PC-3 (cell line): ENCODE measurements around the gene CPEB1. TPM values are rescaled to one million over a fixed set of nuclear protein-coding genes. Genes with fewer than 3 reads are reported as not detected.

Experiments
- ATAC-seq: fragments of 200-7000 bp; cut with Tn5 transposase; 2 replicates; pipeline ENCODE4 v1.9.1; 2020; ENCODE audit warnings: mild to moderate bottlenecking, moderate library complexity
- BruUV-seq: library from RNA; stranded (reverse); fragments of 400-500 nt; replicated peaks from 2 replicates; lab custom pipeline; 2021; lab: Mats Ljungman, UMichigan
- CTCF ChIA-PET: fragments of 300-600 bp; sonication (Branson Sonifier 250); formaldehyde crosslinking; loops from one replicate; lab custom pipeline; 2022; ENCODE audit warnings: antibody characterized with exemption; lab: Charles Lee
- POLR2A ChIA-PET: fragments of 300-600 bp; sonication (Branson Sonifier 250); formaldehyde crosslinking; loops from one replicate; lab custom pipeline; 2022; ENCODE audit warnings: antibody characterized with exemption; ENCODE audit not compliant: unreplicated experiment; lab: Charles Lee
- DNase-seq: peaks from one replicate; pipeline ENCODE4 v3.0.0-alpha.2; 2015
- H2AFZ ChIP-seq: fragments of 300-600 bp; sonication (generic); 2 replicates; pipeline ENCODE4 v1.6.0; 2016; ENCODE audit warnings: antibody characterized with exemption, low read length
- H3F3A ChIP-seq: fragments of 300-600 bp; sonication (generic); one replicate; pipeline ENCODE4 v1.6.0; 2017; ENCODE audit warnings: antibody characterized with exemption, low read length, control low read depth, mild to moderate bottlenecking; ENCODE audit not compliant: unreplicated experiment
- H3K27ac ChIP-seq: fragments of 300-600 bp; sonication (generic); 2 replicates; pipeline ENCODE4 v1.5.1; 2016; ENCODE audit warnings: mild to moderate bottlenecking, low read length
- H3K27me3 ChIP-seq: fragments of 300-600 bp; sonication (generic); 2 replicates; pipeline ENCODE4 v1.6.1; 2016; ENCODE audit warnings: low read length, mixed read lengths
- H3K36me3 ChIP-seq: fragments of 300-600 bp; sonication (generic); 2 replicates; pipeline ENCODE4 v1.6.1; 2016; ENCODE audit warnings: low read depth, mixed run types, low read length, mixed read lengths
- H3K4me1 ChIP-seq: fragments of 300-600 bp; sonication (generic); 2 replicates; pipeline ENCODE4 v1.5.1; 2016; ENCODE audit warnings: low read length; ENCODE audit not compliant: insufficient read depth
- H3K4me2 ChIP-seq: fragments of 300-600 bp; sonication (generic); 2 replicates; pipeline ENCODE4 v1.6.0; 2016; ENCODE audit warnings: low read length
- H3K4me3 ChIP-seq: fragments of 300-600 bp; sonication (generic); 2 replicates; pipeline ENCODE4 v1.5.1; 2016; ENCODE audit warnings: mild to moderate bottlenecking, low read length, mixed read lengths
- H3K79me2 ChIP-seq: fragments of 300-600 bp; sonication (generic); 2 replicates; pipeline ENCODE4 v1.6.1; 2017; ENCODE audit warnings: low read length, mixed read lengths
- H3K9ac ChIP-seq: fragments of 300-600 bp; sonication (generic); 2 replicates; pipeline ENCODE4 v1.6.0; 2016; ENCODE audit warnings: mild to moderate bottlenecking, low read length
- H3K9me2 ChIP-seq: fragments of 300-600 bp; sonication (generic); replicated peaks from 2 replicates; pipeline ENCODE4 v1.6.1; 2016; ENCODE audit warnings: mixed run types, low read length, mixed read lengths
- H3K9me3 ChIP-seq: fragments of 300-600 bp; sonication (generic); 2 replicates; pipeline ENCODE4 v1.6.1; 2016; ENCODE audit warnings: low read length, mixed read lengths
- H4K20me1 ChIP-seq: fragments of 300-600 bp; sonication (generic); 2 replicates; pipeline ENCODE4 v1.6.1; 2016; ENCODE audit warnings: low read length, mixed read lengths
- CTCF ChIP-seq: fragments of 300-600 bp; sonication (generic); conservative IDR thresholded peaks from 2 replicates; pipeline ENCODE4 v1.5.1; 2017; ENCODE audit warnings: antibody characterized with exemption, low read depth, mild to moderate bottlenecking, low read length
- EZH2 ChIP-seq: fragments of 300-600 bp; sonication (generic); IDR thresholded peaks from one replicate; pipeline ENCODE4 v1.6.1; 2017; ENCODE audit warnings: antibody characterized with exemption, mild to moderate bottlenecking, low read length; ENCODE audit not compliant: unreplicated experiment
- EZH2phosphoT487 ChIP-seq: fragments of 300-600 bp; sonication (generic); IDR thresholded peaks from 2 replicates; pipeline ENCODE4 v1.6.1; 2018; ENCODE audit warnings: mild to moderate bottlenecking, antibody characterized with exemption, low read length, borderline replicate concordance
- intact Hi-C: fragments of 100-400 bp; cut with micrococcal nuclease; formaldehyde crosslinking; loops from 2 replicates; pipeline ENCODE4 v1.9.0; 2023
- total RNA-seq: library from RNA; depleted of rRNA; stranded (reverse); fragments of >200 nt; gene quantifications from 2 replicates; pipeline ENCODE4 v1.2.3, GENCODE V29; 2014

Gene CPEB1
- total RNA-seq, 1 experiment from 2014 or later = 3.3 TPM

DNA sequence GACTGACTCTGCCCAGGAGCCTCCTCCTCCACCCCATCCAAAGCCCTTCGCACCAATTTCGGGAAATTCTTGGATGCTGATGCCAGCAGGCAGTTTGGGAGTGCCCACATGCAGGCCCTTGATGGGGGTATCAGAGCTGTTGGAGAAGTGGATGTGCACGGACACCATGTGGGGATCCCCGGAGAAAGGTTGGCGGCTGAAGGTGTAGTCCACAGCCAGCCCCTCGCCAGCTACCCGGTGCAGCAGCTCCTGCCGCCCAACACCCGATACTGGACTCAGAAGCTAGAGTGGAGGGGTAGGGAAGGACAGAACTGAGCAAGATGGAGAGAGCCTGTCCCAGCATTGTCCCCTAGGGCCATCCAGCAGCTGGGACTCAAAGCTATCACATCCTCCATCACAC is 15.5 kb upstream of the CPEB1 start:
- no peak for DNase-seq
- H3K79me2 ChIP-seq = no peaks in the 10 kb centered on the region
- H3K36me3 ChIP-seq = no peaks in the 10 kb centered on the region
- H2AFZ ChIP-seq = no peak overlapping the region
- no peaks in the 10 kb centered on the region for H3F3A ChIP-seq
- no peak overlapping the region for H3K4me2 ChIP-seq
- intact Hi-C loops = no loop called here
- no peaks in the 10 kb centered on the region for H3K4me1 ChIP-seq
- no peaks in the 10 kb centered on the region for H3K9me2 ChIP-seq
- H3K27ac ChIP-seq = no peak overlapping the region
- no peaks in the 10 kb centered on the region for H3K9me3 ChIP-seq
- H3K9ac ChIP-seq = no peak overlapping the region
- ATAC-seq = no peak
- peaks cover 10% of the 10 kb centered on the region for H3K27me3 ChIP-seq
- BruUV-seq = no TSS peak
- H4K20me1 ChIP-seq = no peaks in the 10 kb centered on the region
- no peak overlapping the region for H3K4me3 ChIP-seq
- POLR2A ChIA-PET = no interaction called here
- TF ChIP-seq EZH2 (no peak), CTCF (no peak), EZH2phosphoT487 (no peak)
- CTCF ChIA-PET = no interaction called here

GRCh38 chr15:82660378-82660777 is 13.2 kb upstream of the CPEB1 start:
- no peaks in the 10 kb centered on the region for H3K9me3 ChIP-seq
- DNase-seq = no peak
- CTCF ChIA-PET = no interaction called here
- no peaks in the 10 kb centered on the region for H3K9me2 ChIP-seq
- POLR2A ChIA-PET = no interaction called here
- H3K9ac ChIP-seq = no peak overlapping the region
- no peaks in the 10 kb centered on the region for H3K4me1 ChIP-seq
- no peak for ATAC-seq
- intact Hi-C loops = no loop called here
- H4K20me1 ChIP-seq = no peaks in the 10 kb centered on the region
- H3K36me3 ChIP-seq = no peaks in the 10 kb centered on the region
- H3K4me2 ChIP-seq = no peak overlapping the region
- H3K27me3 ChIP-seq = peaks cover 5% of the 10 kb centered on the region; the same call in 1 of the 2 replicates
- TF ChIP-seq EZH2phosphoT487 (no peak), CTCF (no peak), EZH2 (no peak)
- H3K79me2 ChIP-seq = no peaks in the 10 kb centered on the region
- H2AFZ ChIP-seq = no peak overlapping the region
- no peaks in the 10 kb centered on the region for H3F3A ChIP-seq
- no peak overlapping the region for H3K27ac ChIP-seq
- BruUV-seq = no TSS peak
- H3K4me3 ChIP-seq = no peak overlapping the region

- BruUV-seq = no TSS peak
- Histone ChIP-seq H3K4me3 (no peak overlapping the region), H4K20me1 (no peaks in the 10 kb centered on the region), H3K36me3 (no peaks in the 10 kb centered on the region), H3K9ac (no peak overlapping the region), H3K4me1 (no peaks in the 10 kb centered on the region), H2AFZ (no peak overlapping the region), H3F3A (no peaks in the 10 kb centered on the region), H3K9me3 (no peaks in the 10 kb centered on the region), H3K79me2 (no peaks in the 10 kb centered on the region), H3K9me2 (no peaks in the 10 kb centered on the region), H3K4me2 (no peak overlapping the region), H3K27me3 (peaks cover 28% of the 10 kb centered on the region), H3K27ac (no peak overlapping the region)
- intact Hi-C loops = no loop called here
- ATAC-seq (no peak), DNase-seq (no peak)
- POLR2A ChIA-PET = no interaction called here
- CTCF ChIA-PET = no interaction called here
- TF ChIP-seq EZH2 (no peak), CTCF (no peak), EZH2phosphoT487 (no peak)
Measured at GRCh38 chr15:82656641-82657266, 9.6 kb upstream of the CPEB1 start.
